ENCODE results near the gene PPP2R5D.

- TF ChIP-seq POLR2AphosphoS5 (IDR thresholded peaks at IDR 0.05; ENCODE audit: low read depth, low read length) (no peak), POLR2A (IDR thresholded peaks at IDR 0.05; ENCODE audit: low read depth, low read length) (no peak), TAF1 (IDR thresholded peaks at IDR 0.05; ENCODE audit: borderline replicate concordance, low read depth, low read length) (no peak)
Measured at GRCh38 chr6:43060034-43060754, 75.8 kb downstream of the PPP2R5D start.

All from GM12892 (cell line).